ENCODE measurements around the gene CXCR3. TPM values are rescaled to one million over a fixed set of nuclear protein-coding genes. Genes with fewer than 3 reads are reported as not detected.

Gene CXCR3
- total RNA-seq (ENCODE audit: low replicate concordance): not detected in 2 replicates
- long read RNA-seq: 0 reads

DNA sequence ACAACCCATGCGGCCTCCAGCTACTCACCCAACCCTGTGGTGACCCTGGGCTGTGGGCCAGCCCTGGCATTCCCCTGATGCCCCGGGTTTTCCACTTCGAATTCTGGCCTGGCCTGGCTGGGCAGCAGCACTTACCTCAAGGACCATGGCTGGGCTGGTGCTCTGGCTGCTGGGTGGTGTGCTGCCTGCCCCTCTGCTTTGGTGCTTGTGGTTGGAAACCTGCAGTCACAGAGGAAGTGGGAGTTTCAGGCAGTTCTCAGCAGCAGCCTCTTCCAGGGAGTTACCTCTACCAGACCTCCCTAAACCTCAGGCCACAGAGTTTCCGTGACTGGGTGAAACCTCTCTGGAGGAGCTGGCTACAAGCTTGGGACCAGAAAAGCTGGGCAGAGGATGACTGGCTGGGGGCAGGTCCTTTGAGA is at the start of gene CXCR3:
Gene CXCR3, minus strand, starts transcription at position 209 of the 419 bp plus-strand sequence. Its CDS starts 62 bp downstream, at position 147.
- Mint-ChIP-seq H3K36me3 (no peaks in the 10 kb centered on the region), H3K9me3 (no peaks in the 10 kb centered on the region), H3K27ac (no peak within 1 kb of the TSS), H3K4me3 (no peak within 1 kb of the TSS), H3K4me1 (ENCODE audit: unreplicated experiment) (peaks cover 3% of the 10 kb centered on the region), H3K27me3 (no peaks in the 10 kb centered on the region)
- no peak for DNase-seq (ENCODE audit: extremely low spot score, unreplicated experiment)
- no peak for TF ChIP-seq CTCF (conservative IDR thresholded peaks at IDR 0.05)

DNA sequence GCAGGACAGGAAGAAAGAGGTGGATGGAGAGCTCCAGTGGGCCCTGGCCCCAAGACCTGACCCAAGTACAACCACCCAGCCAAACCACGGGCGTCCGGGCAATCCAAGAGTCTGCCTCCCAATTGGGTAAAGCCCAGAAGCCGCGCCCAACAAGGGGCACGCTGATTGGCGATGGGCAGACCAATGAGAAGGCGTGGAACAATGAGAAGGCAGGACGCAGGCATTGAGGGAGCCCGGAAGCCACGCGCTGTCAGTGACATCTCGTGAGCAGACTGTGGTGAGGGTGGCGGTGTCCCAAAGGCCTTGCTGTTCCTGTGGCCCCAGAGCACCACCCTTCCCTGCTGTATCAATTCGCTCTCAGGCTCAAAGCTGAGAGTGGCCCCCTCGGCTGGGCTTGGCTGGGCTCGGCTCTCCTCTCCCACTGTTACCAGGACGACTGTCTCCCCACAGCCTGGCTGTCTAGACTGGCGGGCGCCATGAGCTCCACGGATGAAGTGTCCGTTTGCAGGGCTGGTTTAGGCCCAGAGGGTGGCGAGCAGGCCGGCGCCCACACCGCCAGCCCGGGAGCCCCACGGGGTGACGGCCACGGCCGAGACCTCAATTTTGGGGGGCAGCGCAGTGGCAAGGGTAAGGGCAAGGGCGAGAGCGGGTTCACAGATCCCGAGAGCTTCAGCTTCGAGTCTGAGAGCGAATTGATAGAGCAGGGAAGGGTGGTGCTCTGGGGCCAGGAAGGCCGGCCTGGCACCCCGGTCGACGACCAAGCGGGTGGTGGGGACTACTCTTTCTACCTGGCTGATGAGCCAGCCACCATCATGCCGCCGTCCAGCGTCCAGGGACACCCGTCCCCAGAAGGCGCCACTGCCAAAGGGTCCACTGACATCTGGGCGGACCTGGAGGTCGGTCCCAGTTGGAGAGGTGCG is 49.3 kb upstream of the CXCR3 start, which contains the start of gene LOC101059915:
Gene LOC101059915, plus strand, starts transcription at position 219 of the 920 bp plus-strand sequence.
- peaks cover 4% of the 10 kb centered on the region for H3K27me3 Mint-ChIP-seq
- H3K9me3 Mint-ChIP-seq: no peaks in the 10 kb centered on the region
- DNase-seq (ENCODE audit: extremely low spot score, unreplicated experiment): no peak
- no peaks in the 10 kb centered on the region for H3K4me1 Mint-ChIP-seq (ENCODE audit: unreplicated experiment)
- no peaks in the 10 kb centered on the region for H3K36me3 Mint-ChIP-seq
- H3K27ac Mint-ChIP-seq: no peak within 1 kb of the TSS
- no peak within 1 kb of the TSS for H3K4me3 Mint-ChIP-seq
- TF ChIP-seq CTCF (conservative IDR thresholded peaks at IDR 0.05): no peak

DNA sequence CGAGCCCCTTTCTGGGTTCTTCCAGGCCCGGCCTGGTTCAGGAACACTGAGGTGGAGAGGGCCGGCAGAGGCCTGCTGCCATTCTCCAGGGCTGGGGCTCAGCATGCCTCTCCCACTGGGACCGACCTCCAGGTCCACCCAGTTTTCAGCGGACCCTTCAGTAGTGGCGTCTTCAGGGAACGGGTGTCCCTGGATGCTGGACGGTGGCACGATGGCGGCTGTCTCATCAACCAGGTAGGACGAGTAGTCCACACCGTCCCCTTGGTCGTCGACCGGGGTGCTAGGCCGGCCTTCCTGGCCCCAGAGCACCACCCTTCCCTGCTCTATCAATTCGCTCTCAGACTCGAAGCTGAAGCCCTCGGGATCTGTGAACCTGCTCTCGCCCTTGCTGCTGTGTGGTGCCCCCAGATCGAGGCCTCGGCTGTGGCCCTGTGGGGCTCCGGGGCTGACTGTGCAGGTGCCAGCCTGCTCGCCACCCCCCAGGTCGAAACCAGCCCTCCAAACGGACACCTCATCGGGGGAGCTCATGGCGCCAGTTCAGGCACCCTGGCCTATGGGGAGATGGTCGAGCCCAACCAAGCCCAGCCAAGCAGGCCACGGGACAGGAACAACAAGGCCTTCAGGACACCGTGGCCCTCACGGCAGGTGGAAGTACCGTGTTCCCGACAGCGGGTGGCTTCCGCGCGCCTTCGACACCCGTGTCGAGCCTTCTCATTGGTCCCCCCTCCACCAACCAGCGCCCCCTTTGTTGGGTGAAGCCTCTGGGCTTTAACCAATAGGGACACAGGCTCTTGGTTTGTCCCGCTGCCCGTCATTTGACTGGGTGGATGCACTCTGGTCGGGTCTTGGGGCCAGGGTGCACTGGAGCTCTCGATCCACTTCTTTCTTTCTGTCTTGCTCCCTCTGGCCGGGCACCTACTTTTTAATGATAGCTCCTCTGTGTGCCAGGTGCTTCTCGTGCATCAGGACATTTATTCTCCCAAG is 48.2 kb upstream of the CXCR3 start:
- Mint-ChIP-seq H3K27ac (no peak overlapping the region), H3K27me3 (no peaks in the 10 kb centered on the region), H3K9me3 (no peaks in the 10 kb centered on the region), H3K4me3 (no peak overlapping the region), H3K36me3 (no peaks in the 10 kb centered on the region), H3K4me1 (ENCODE audit: unreplicated experiment) (no peaks in the 10 kb centered on the region)
- no peak for DNase-seq (ENCODE audit: extremely low spot score, unreplicated experiment)
- TF ChIP-seq CTCF (conservative IDR thresholded peaks at IDR 0.05): no peak

DNA sequence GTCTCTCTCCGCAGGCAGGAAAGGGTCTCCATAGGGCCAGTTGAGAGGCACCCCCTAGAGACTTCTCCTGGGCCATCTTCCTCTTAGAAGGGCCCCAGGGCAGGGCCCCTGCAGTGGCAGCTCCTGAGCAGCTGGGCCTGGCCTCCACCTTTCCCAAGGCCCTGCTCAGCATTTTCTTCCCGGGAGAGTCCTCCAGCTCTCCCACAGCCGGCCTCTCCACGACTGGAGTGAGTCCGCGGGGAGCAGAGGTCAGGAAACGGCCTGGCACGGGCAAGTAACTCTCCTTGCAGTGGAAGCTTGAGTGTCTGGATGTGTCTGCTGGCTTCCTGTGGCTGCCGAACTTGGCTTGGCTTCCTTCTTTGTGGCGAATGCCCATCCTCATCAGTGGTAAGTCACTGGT is 47.4 kb upstream of the CXCR3 start:
- H3K9me3 Mint-ChIP-seq: no peaks in the 10 kb centered on the region
- no peaks in the 10 kb centered on the region for H3K4me1 Mint-ChIP-seq (ENCODE audit: unreplicated experiment)
- H3K4me3 Mint-ChIP-seq: no peak overlapping the region
- H3K36me3 Mint-ChIP-seq: no peaks in the 10 kb centered on the region
- no peaks in the 10 kb centered on the region for H3K27me3 Mint-ChIP-seq
- DNase-seq (ENCODE audit: extremely low spot score, unreplicated experiment): no peak
- TF ChIP-seq CTCF (conservative IDR thresholded peaks at IDR 0.05): no peak
- H3K27ac Mint-ChIP-seq: no peak overlapping the region

DNA sequence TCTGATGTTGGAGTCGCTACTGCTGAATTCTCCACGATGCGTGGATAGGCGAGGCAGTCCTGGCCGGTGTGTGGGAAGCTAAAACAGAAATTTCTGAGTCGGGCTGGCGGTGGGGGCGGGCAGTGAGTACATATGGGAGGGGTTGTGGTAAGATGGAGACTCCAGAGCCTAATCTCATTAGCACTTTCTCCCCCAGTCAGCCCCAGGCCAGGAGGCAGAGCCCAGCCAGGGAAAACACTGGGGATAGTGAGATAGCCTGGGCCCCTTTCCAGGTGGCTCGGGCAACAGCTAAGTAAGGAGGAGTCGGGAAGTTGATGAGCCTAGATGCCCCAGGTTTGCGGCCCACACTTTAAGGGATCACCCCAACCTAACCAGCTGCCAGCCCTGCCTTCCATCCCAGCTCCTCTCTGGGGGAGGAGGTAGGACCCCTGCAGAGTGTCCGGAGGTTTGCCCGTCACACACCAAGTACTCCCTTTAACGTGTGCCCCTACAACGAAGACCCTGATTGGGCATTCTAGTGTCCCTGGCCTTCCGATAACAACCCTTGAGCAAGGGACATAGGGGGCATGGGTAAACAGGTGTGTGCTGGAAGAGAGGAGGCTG is 46.7 kb upstream of the CXCR3 start:
- no peaks in the 10 kb centered on the region for H3K36me3 Mint-ChIP-seq
- no peak for TF ChIP-seq CTCF (conservative IDR thresholded peaks at IDR 0.05)
- H3K4me1 Mint-ChIP-seq (ENCODE audit: unreplicated experiment): no peaks in the 10 kb centered on the region
- no peak overlapping the region for H3K27ac Mint-ChIP-seq
- no peaks in the 10 kb centered on the region for H3K27me3 Mint-ChIP-seq
- H3K9me3 Mint-ChIP-seq: no peaks in the 10 kb centered on the region
- no peak for DNase-seq (ENCODE audit: extremely low spot score, unreplicated experiment)
- no peak overlapping the region for H3K4me3 Mint-ChIP-seq

All from type B pancreatic cell (in vitro differentiated cells).